Measurements from ENCODE around the gene TMEM205. TPM values are rescaled to one million over a fixed set of nuclear protein-coding genes. Genes with fewer than 3 reads are reported as not detected.
A peak's percentile ranks its signal among the peaks of the same experiment; 100 is the strongest.
"Not testable (repeated sequence)": the region's sequence is repeated elsewhere in the genome, so short reads cannot be mapped to it uniquely, and the experiment has no call there.

TMEM205 gene
- total RNA-seq, 2 donors from 2014 or later, result 219 to 541 TPM

DNA sequence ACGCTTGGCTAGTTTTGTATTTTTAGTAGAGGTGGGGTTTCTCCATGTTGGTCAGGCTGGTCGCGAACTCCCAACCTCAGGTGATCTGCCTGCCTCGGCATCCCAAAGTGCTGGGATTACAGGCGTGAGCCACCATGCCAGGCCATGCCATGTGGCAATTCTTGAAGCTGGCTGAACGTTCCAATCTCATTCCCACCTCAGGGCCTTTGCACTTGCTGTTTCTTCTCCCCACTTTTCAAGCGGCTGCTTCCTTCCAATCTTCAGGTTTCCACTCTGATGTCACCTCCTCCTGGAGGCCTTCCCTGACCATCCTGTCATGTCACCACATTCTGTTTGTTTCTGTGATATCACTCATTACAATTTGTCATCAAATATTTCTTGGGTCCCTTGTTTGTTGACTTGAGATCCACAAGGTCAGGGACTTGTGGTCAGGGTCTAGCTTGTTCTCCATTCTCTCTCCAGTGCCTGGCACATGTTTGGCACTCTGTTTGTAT, 33.8 kb upstream of the TMEM205 start:
- peaks cover 22% of the 10 kb centered on the region for H3K4me1 ChIP-seq (replicated peaks)

DNA sequence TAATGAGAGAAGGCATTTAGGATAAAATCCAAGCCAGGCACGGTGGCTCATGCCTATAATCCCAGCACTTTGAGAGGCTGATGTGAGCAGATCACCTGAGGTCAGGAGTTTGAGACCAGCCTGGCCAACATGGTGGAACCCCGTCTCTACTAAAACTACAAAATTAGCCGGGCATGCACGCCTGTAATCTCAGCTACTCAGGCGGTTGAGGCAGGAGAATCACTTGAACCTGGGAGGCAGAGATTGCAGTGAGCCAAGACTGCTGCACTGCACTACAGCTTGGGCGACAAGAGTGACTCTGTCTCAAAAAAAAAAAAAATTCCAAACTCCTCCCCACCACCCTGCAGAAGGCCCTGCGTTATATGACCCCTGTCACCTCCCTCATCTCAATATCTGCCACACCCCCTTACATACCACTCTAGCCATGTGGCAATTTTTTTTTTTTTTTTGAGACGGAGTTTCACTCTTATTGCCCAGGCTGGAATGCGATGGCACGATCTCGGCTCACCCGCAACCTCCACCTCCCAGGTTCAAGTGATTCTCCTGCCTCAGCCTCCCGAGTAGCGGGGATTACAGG, 33.3 kb upstream of the TMEM205 start:
- not testable (repeated sequence) for H3K36me3 ChIP-seq; H3K27me3 ChIP-seq (replicated peaks; ENCODE audit: insufficient read depth); DNase-seq (ENCODE audit: low spot score); H3K4me3 ChIP-seq; H3K9me3 ChIP-seq
- Histone ChIP-seq H3K27ac (peak overlapping the region; percentile 60 to 94), H3K4me1 (replicated peaks) (peaks cover 22% of the 10 kb centered on the region)
- intact Hi-C loops (cut with DNase I), result loop anchor here (5.0 kb wide), 1 partner anchor 42 kb away; the partner anchor contains the start of gene RAB3D
- 92% methylated on average over 14 of the region's 14 CpGs for WGBS

More for the DNA sequence above, 33.8 kb upstream of the TMEM205 start:
- H3K27ac ChIP-seq, result peak overlapping the region; percentile 87 to 91
- intact Hi-C loops (cut with DNase I), result loop anchor here (2.0 to 10.0 kb wide), 3 partner anchors 43 to 205 kb away; partner anchors contain the start of genes ODAD3, PRKCSH and RAB3D
- no peaks in the 10 kb centered on the region for H3K36me3 ChIP-seq
- no peak for DNase-seq (ENCODE audit: low spot score)
- H3K9me3 ChIP-seq, result no peaks in the 10 kb centered on the region
- no peak for TF ChIP-seq POLR2A (IDR thresholded peaks at IDR 0.05)
- H3K27me3 ChIP-seq (replicated peaks; ENCODE audit: insufficient read depth), result no peaks in the 10 kb centered on the region
- WGBS, result 92% methylated on average over 7 of the region's 7 CpGs
- peak overlapping the region in 1 of 2 donors; percentile 41 for H3K4me3 ChIP-seq

DNA sequence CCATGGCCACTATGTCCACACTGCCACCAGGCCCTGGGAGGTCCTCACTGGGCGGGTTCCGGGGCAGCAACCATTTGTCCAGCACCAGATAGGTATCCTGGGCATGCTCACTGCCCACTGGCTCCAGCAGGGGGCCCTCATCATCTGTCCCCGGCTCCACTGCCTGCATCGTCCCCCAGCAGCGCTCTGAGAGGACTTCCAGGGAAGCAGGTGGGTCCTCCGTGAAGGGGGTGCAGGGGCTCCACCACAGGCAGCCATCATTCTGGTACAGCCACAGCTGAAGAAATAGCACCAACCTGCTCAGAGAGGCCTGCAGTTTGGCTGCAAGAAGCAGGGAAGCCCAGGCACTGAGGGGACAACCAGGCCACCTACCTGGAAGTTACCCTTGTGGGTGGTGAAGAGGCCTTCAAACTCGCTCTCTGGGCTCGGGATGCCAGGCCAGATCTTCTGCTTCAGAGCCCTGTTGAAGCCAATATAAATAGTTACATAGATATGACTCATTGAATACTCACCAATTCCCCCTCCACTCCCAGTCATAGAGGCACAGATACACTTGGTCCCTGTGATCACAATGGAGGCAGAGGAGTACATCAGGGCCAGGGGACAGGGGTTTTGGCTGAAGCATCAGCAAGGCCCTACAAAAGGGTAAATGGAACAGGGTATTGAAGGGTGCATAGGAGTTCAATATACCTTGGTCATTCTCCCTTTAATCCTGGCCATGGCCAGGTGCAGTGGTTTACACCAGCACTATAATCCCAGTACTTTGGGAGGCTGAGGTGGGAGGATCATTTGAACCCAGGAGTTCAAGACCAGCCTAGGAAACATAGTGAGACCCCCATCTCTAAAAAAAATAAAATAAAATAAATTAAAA, 32.5 kb upstream of the TMEM205 start:
- intact Hi-C loops (cut with DNase I), result loop anchor here (5.0 kb wide), 1 partner anchor 41 kb away; the partner anchor contains the start of gene RAB3D
- H3K27ac ChIP-seq, result peak overlapping the region; percentile 60 to 94
- 24% methylated on average over 4 of the region's 8 CpGs for WGBS
- DNase-seq (ENCODE audit: low spot score), result peak; percentile 57
- no peak overlapping the region for H3K4me3 ChIP-seq
- H3K4me1 ChIP-seq (replicated peaks), result peaks cover 15% of the 10 kb centered on the region
- H3K9me3 ChIP-seq, result no peaks in the 10 kb centered on the region
- TF ChIP-seq POLR2AphosphoS5 (IDR thresholded peaks at IDR 0.05), result peak; percentile 81
- TF ChIP-seq, protein P1, sequence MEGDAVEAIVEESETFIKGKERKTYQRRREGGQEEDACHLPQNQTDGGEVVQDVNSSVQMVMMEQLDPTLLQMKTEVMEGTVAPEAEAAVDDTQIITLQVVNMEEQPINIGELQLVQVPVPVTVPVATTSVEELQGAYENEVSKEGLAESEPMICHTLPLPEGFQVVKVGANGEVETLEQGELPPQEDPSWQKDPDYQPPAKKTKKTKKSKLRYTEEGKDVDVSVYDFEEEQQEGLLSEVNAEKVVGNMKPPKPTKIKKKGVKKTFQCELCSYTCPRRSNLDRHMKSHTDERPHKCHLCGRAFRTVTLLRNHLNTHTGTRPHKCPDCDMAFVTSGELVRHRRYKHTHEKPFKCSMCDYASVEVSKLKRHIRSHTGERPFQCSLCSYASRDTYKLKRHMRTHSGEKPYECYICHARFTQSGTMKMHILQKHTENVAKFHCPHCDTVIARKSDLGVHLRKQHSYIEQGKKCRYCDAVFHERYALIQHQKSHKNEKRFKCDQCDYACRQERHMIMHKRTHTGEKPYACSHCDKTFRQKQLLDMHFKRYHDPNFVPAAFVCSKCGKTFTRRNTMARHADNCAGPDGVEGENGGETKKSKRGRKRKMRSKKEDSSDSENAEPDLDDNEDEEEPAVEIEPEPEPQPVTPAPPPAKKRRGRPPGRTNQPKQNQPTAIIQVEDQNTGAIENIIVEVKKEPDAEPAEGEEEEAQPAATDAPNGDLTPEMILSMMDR (IDR thresholded peaks at IDR 0.05), result peak in 2 of 4 experiments; percentile 32 to 38
- peak; percentile 30 for TF ChIP-seq POLR2A (IDR thresholded peaks at IDR 0.05)
- no peaks in the 10 kb centered on the region for H3K36me3 ChIP-seq
- no peaks in the 10 kb centered on the region for H3K27me3 ChIP-seq (replicated peaks; ENCODE audit: insufficient read depth)

DNA sequence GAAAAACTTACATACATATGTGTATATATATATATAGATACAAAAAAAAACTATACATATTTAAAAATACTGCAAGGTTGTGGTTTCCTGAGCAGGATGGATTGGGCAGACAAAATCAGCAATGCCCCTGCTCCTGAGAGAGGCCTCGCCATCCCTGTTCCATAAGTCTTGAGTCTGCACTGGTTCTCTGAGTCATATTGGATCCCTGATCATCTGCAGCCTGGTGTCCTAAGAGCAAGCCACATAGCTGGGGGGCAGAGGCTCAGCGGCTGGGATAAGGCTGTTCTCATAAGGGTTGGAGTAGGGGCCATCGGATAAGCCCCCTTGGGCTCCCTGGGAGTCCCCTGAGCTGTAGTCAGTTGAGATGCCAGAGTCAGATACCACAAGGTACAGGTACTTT, 31.7 kb upstream of the TMEM205 start:
- Histone ChIP-seq H3K4me1 (replicated peaks) (peaks cover 15% of the 10 kb centered on the region), H3K27ac (peak overlapping the region; percentile 60 to 94), H3K4me3 (no peak overlapping the region), H3K27me3 (replicated peaks; ENCODE audit: insufficient read depth) (no peaks in the 10 kb centered on the region), H3K9me3 (no peaks in the 10 kb centered on the region), H3K36me3 (no peaks in the 10 kb centered on the region)
- no peak for TF ChIP-seq POLR2AphosphoS5 (IDR thresholded peaks at IDR 0.05)
- TF ChIP-seq POLR2A (IDR thresholded peaks at IDR 0.05), result no peak
- DNase-seq (ENCODE audit: low spot score), result no peak
- 96% methylated on average over 3 of the region's 3 CpGs for whole genome bisulfite sequencing
- intact Hi-C loops (cut with DNase I), result loop anchor here (2.0 to 5.0 kb wide), 2 partner anchors 40 to 83 kb away; partner anchors contain the start of gene RAB3D

DNA sequence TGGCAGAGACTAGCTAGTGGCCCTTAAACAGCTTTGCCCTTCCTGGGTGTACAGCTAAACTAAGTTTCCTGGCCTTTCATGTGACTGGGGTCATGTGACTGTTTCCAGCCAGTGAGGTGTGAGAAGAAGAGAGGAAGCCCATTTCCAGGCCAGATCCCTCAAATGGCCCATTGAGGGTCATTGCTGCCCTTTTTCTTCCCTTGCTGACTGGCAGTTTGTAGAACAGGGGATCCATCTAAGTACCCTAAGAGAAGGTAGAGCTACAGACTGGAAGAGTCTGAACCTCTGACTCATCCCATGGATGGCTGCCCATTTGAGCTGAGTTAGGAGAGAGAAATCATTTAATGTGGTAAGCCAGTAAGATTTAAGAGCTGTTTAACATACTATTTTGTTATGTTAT, 31.2 kb upstream of the TMEM205 start:
- intact Hi-C loops (cut with DNase I), result loop anchor here (2.0 to 5.0 kb wide), 2 partner anchors 40 to 82 kb away; partner anchors contain the start of gene RAB3D
- H3K4me1 ChIP-seq (replicated peaks), result peaks cover 15% of the 10 kb centered on the region
- no peak overlapping the region for H3K4me3 ChIP-seq
- DNase-seq (ENCODE audit: low spot score), result peak; percentile 54
- H3K9me3 ChIP-seq, result no peaks in the 10 kb centered on the region
- peak overlapping the region; percentile 60 to 94 for H3K27ac ChIP-seq
- H3K36me3 ChIP-seq, result no peaks in the 10 kb centered on the region
- no peaks in the 10 kb centered on the region for H3K27me3 ChIP-seq (replicated peaks; ENCODE audit: insufficient read depth)
- peak; percentile 18 for TF ChIP-seq POLR2A (IDR thresholded peaks at IDR 0.05)
- TF ChIP-seq, protein P1 (IDR thresholded peaks at IDR 0.05), result no peak
- no peak for TF ChIP-seq POLR2AphosphoS5 (IDR thresholded peaks at IDR 0.05)

Data from prostate gland (tissue), 2 donors.